Right lobe of liver (tissue), 4 donors: ENCODE results near the gene FRZB.

ENCODE experiments used
- CTCF ChIP-seq, 4 donors: fragments of 200-600 bp in 3 of 4; fragments of 450-650 bp in 1 of 4; IDR thresholded peaks; one replicate each; pipeline versions ENCODE4 v1.5.1 to v1.8.0; 2016 to 2022; ENCODE audit warnings: antibody characterized with exemption in 4 of 4, mild to moderate bottlenecking in 2 of 4
- POLR2A ChIP-seq: fragments of 450-650 bp; IDR thresholded peaks from one replicate; pipeline ENCODE4 v1.6.1; 2017; ENCODE audit warnings: antibody characterized with exemption, mild to moderate bottlenecking
- donor health status: DM: no; HTN: no; CAD: no.
- donor health status: DM: no; HTN: no; CAD: no.
- donor health status: DM: no; HTN: yes; CAD: no.

GRCh38 chr2:182866461-182867406, at the start of gene FRZB:
- TF ChIP-seq CTCF (IDR thresholded peaks at IDR 0.05), result no peak
- no peak for TF ChIP-seq POLR2A
